Endodermal cell (in vitro differentiated cells): Measurements from ENCODE around the gene WNT7B. TPM values are rescaled to one million over a fixed set of nuclear protein-coding genes. Genes with fewer than 3 reads are reported as not detected.

Experiments
- DNase-seq: peaks from one replicate; pipeline ENCODE4 v3.0.0-alpha.2; 2017
- H3K27ac ChIP-seq: 2 replicates; pipeline ENCODE4 v1.5.1; 2013; ENCODE audit warnings: mild to moderate bottlenecking, low read depth, low read length, moderate library complexity
- H3K27me3 ChIP-seq: 2 replicates; pipeline ENCODE4 v1.6.1; 2013; ENCODE audit warnings: mild to moderate bottlenecking, low read length, moderate library complexity; ENCODE audit not compliant: insufficient read depth, control insufficient read depth, poor library complexity, severe bottlenecking
- H3K36me3 ChIP-seq: 2 replicates; pipeline ENCODE4 v1.7.0; 2013; ENCODE audit warnings: mild to moderate bottlenecking, low read length, moderate library complexity; ENCODE audit not compliant: control insufficient read depth, insufficient read depth
- H3K4me1 ChIP-seq: one replicate; pipeline ENCODE4 v1.7.0; 2013; ENCODE audit warnings: low read length; ENCODE audit not compliant: control insufficient read depth, insufficient read depth
- H3K4me3 ChIP-seq: 2 replicates; pipeline ENCODE4 v1.5.1; 2013; ENCODE audit warnings: mild to moderate bottlenecking, low read length, moderate library complexity
- H3K9ac ChIP-seq: 2 replicates; pipeline ENCODE4 v1.6.1; 2013; ENCODE audit warnings: mild to moderate bottlenecking, low read length, moderate library complexity; ENCODE audit not compliant: poor library complexity, severe bottlenecking; ENCODE audit errors: extremely low read depth
- H3K9me3 ChIP-seq: 2 replicates; pipeline ENCODE4 v1.6.1; 2013; ENCODE audit warnings: mild to moderate bottlenecking, low read length, moderate library complexity; ENCODE audit not compliant: control insufficient read depth
- H3K27ac Mint-ChIP-seq: 2 replicates; pipeline ENCODE4 v1.8.0; 2020; ENCODE audit warnings: mixed read lengths
- H3K27me3 Mint-ChIP-seq: 2 replicates; pipeline ENCODE4 v1.8.0; 2021; ENCODE audit warnings: mild to moderate bottlenecking, mixed read lengths; ENCODE audit not compliant: insufficient read depth
- H3K36me3 Mint-ChIP-seq: 2 replicates; pipeline ENCODE4 v1.8.0; 2020; ENCODE audit warnings: low read depth, mixed read lengths
- H3K4me1 Mint-ChIP-seq: 2 replicates; pipeline ENCODE4 v1.8.0; 2020; ENCODE audit warnings: mixed read lengths
- H3K4me3 Mint-ChIP-seq: 2 replicates; pipeline ENCODE4 v1.8.0; 2020; ENCODE audit warnings: mild to moderate bottlenecking, moderate library complexity, mixed read lengths
- H3K9me3 Mint-ChIP-seq: 2 replicates; pipeline ENCODE4 v1.8.0; 2020; ENCODE audit warnings: mild to moderate bottlenecking, mixed read lengths
- WGBS, 2 experiments: methylation state at CpG; one replicate each; pipeline versions ENCODE4 v1.1.5 to v1.1.7; 2013; ENCODE audit warnings: missing lambda C conversion rate in 2 of 2, mixed read lengths in 1 of 2; ENCODE audit not compliant: insufficient coverage in 1 of 2, insufficient read length in 1 of 2; 5-methylcytosine and 5-hydroxymethylcytosine counted together
- long read RNA-seq, 4 experiments: library from polyadenylated mRNA in 2 of 4; library from RNA in 1 of 4; library from capped mRNA in 1 of 4; stranded (forward) in 3 of 4; unstranded in 1 of 4; transcript quantifications; one replicate each; pipeline ENCODE4 v2.0.0, GENCODE V29; 2020 to 2021; ENCODE audit warnings: inconsistent platforms in 1 of 4
- polyA plus RNA-seq, 2 experiments: library from polyadenylated mRNA; stranded (reverse); fragments of 50-300 nt; gene quantifications; one replicate each; pipeline ENCODE4 v1.2.3, GENCODE V29; 2013
- total RNA-seq, 2 donors: library from RNA; stranded (reverse); fragmentation: NEBNext Ultra II Directional in 1 of 2; extraction: Animal tissue kit (Norgen Biotek cat#: 25700) in 1 of 2; gene quantifications; 2 replicates in 1 of 2; 3 replicates in 1 of 2; pipeline ENCODE4 v1.2.1, GENCODE V29; 2021
- TF ChIP-seq, protein P1 (sequence below): fragments of 200-600 bp; sonication (generic); conservative IDR thresholded peaks from 2 replicates; pipeline ENCODE4 v1.5.0; 2021; ENCODE audit warnings: antibody characterized with exemption, mild to moderate bottlenecking

The WNT7B gene
- total RNA-seq = not detected
- 15.0 TPM for polyA plus RNA-seq (2013, experiment 1 of 2)
- polyA plus RNA-seq (2013, experiment 2 of 2) = 12.3 TPM
- long read RNA-seq, experiment 1 = 0 reads
- long read RNA-seq, experiment 2 = 0 reads
- long read RNA-seq, experiment 3 = 0 reads
- long read RNA-seq, experiment 4 = 0 reads

- H3K36me3 Mint-ChIP-seq = no peaks in the 10 kb centered on the region
- peaks cover 71% of the 10 kb centered on the region for H3K27me3 ChIP-seq
These were observed at the start of gene WNT7B for GRCh38 chr22:45977003-45977411. Gene WNT7B, minus strand, starts transcription at chr22:45977162. Its CDS starts 408 bp downstream, at chr22:45976754.

GRCh38 chr22:46025973-46026898 lies 49.3 kb upstream of the WNT7B start:
- Histone ChIP-seq H3K36me3 (no peaks in the 10 kb centered on the region), H3K9ac (no peak overlapping the region), H3K4me3 (no peak overlapping the region), H3K4me1 (no peaks in the 10 kb centered on the region), H3K9me3 (no peaks in the 10 kb centered on the region), H3K27me3 (peaks cover 55% of the 10 kb centered on the region), H3K27ac (no peak overlapping the region)
- Mint-ChIP-seq H3K4me3 (peak overlapping the region; percentile 52), H3K9me3 (no peaks in the 10 kb centered on the region), H3K4me1 (peaks cover 3% of the 10 kb centered on the region), H3K27ac (no peak overlapping the region), H3K36me3 (no peaks in the 10 kb centered on the region), H3K27me3 (peaks cover 47% of the 10 kb centered on the region)
- DNase-seq = peak; percentile 41
- TF ChIP-seq, protein P1, sequence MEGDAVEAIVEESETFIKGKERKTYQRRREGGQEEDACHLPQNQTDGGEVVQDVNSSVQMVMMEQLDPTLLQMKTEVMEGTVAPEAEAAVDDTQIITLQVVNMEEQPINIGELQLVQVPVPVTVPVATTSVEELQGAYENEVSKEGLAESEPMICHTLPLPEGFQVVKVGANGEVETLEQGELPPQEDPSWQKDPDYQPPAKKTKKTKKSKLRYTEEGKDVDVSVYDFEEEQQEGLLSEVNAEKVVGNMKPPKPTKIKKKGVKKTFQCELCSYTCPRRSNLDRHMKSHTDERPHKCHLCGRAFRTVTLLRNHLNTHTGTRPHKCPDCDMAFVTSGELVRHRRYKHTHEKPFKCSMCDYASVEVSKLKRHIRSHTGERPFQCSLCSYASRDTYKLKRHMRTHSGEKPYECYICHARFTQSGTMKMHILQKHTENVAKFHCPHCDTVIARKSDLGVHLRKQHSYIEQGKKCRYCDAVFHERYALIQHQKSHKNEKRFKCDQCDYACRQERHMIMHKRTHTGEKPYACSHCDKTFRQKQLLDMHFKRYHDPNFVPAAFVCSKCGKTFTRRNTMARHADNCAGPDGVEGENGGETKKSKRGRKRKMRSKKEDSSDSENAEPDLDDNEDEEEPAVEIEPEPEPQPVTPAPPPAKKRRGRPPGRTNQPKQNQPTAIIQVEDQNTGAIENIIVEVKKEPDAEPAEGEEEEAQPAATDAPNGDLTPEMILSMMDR = no peak
- 92% methylated on average over 16 to 17 of the region's 17 CpGs for WGBS, 2 experiments

More at GRCh38 chr22:45977003-45977411, at the start of gene WNT7B:
- Mint-ChIP-seq H3K27ac (no peak within 1 kb of the TSS), H3K9me3 (peaks cover 1% of the 10 kb centered on the region), H3K27me3 (peaks cover 54% of the 10 kb centered on the region), H3K4me3 (no peak within 1 kb of the TSS), H3K4me1 (peaks cover 9% of the 10 kb centered on the region)
- TF ChIP-seq, protein P1 = no peak
- Histone ChIP-seq H3K9ac (no peak within 1 kb of the TSS), H3K36me3 (no peaks in the 10 kb centered on the region), H3K27ac (no peak within 1 kb of the TSS), H3K4me1 (no peaks in the 10 kb centered on the region), H3K4me3 (no peak within 1 kb of the TSS), H3K9me3 (no peaks in the 10 kb centered on the region)
- 1% methylated on average over 45 of the region's 49 CpGs; no CpG with 5 or more reads in 1 of the 2 experiments for WGBS, 2 experiments
- DNase-seq = peak; percentile 74

- Histone ChIP-seq H3K4me1 (no peaks in the 10 kb centered on the region), H3K9me3 (no peaks in the 10 kb centered on the region), H3K9ac (no peak overlapping the region), H3K36me3 (no peaks in the 10 kb centered on the region), H3K4me3 (no peak overlapping the region), H3K27ac (no peak overlapping the region), H3K27me3 (peaks cover 55% of the 10 kb centered on the region)
- DNase-seq = peak; percentile 38
- Mint-ChIP-seq H3K27ac (no peak overlapping the region), H3K36me3 (no peaks in the 10 kb centered on the region), H3K9me3 (no peaks in the 10 kb centered on the region), H3K4me1 (peaks cover 3% of the 10 kb centered on the region), H3K4me3 (no peak overlapping the region), H3K27me3 (peaks cover 55% of the 10 kb centered on the region)
- 87 to 93% methylated on average over 8 of the region's 8 CpGs for WGBS, 2 experiments
- TF ChIP-seq, protein P1 = no peak
These were observed 48.4 kb upstream of the WNT7B start for GRCh38 chr22:46025225-46025972.
